ENCODE measurements around the gene DCAF6.

- TF ChIP-seq POLR2AphosphoS5 (IDR thresholded peaks at IDR 0.05) = no peak
- TF ChIP-seq CTCF (IDR thresholded peaks at IDR 0.05) = no peak
- TF ChIP-seq EP300 (IDR thresholded peaks at IDR 0.05) = no peak
These were observed 29.6 kb downstream of the DCAF6 start for GRCh38 chr1:167966050-167966449.
